Measurements from ENCODE around the gene PNMT.
A peak's percentile ranks its signal among the peaks of the same experiment; 100 is the strongest.
"Not testable (repeated sequence)": the region's sequence is repeated elsewhere in the genome, so short reads cannot be mapped to it uniquely, and the experiment has no call there.

PNMT gene

DNA sequence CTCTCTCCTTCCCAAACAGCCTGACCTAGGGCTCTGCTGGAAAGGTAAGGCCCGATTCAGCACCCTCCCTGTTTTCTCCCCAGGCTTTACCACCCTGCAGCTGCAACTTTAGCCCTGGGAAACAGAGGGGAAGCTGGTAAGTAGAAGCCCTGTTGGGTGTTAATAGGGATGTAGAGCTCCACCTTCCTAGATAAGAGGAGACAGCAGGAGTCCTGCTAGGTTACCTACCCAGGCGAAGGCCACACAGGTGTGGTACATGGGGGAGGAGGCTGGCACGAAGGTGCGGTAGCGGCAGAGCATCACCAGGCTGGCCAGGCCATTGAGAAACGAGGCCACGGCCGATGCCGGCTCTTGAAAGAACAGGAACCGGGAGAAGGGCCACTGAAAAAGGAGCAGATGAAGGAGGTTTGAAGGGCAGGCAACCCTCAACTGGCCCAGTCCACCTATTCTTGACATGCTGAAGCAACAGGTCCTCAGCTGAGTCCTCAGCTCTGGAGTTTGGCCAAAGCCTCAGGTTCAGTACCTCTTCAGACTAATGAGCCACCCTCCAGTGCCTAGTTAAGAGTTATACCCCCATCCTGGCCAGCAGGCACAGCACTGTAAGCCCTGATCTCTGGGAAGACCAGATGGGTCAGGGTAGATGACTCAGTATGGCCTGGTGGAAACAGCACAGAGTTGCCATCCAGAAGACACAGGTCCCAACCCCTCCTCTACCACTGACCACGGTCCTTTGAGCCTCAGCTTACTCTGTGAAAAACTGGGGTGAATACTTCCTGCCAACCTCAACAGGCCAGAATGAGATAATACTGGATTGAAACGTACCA, 16.3 kb downstream of the PNMT start:
- Mint-ChIP-seq H3K27me3 (no peaks in the 10 kb centered on the region), H3K27ac (no peak overlapping the region), H3K9me3 (peaks cover 0 to 12% of the 10 kb centered on the region in 2 donors), H3K4me1 (ENCODE audit: low read depth in 2 of 2) (peaks cover 39 to 41% of the 10 kb centered on the region in 2 donors), H3K4me3 (no peak overlapping the region), H3K36me3 (ENCODE audit: insufficient read depth) (peaks cover 13% of the 10 kb centered on the region)
- DNase-seq, result no peak
- no peak for ATAC-seq (replicated peaks)

DNA sequence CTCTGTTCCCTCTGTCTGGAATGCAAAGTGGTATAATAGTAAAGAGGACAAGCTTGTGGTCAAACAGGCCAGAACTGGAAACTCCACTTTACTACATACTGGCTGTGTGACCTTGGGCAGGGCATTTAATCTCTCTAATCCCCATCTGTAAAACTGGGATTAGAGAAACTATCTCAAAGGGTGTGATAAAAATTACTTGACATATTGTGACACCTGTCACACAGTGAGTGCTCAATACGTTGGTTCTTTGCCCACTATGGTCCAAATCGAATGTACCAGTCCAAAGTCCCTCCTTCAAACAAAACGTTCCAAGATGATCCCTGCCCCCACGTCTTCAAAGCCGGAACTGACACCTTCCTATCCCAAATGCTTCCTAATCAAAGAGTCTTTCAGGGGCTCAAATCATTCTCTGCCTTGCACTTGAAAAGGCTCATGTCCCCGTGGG, 18.9 kb downstream of the PNMT start:
- Mint-ChIP-seq H3K27me3 (no peaks in the 10 kb centered on the region), H3K4me1 (ENCODE audit: low read depth in 2 of 2) (peaks cover 22 to 28% of the 10 kb centered on the region in 2 donors), H3K9me3 (peaks cover 0 to 12% of the 10 kb centered on the region in 2 donors), H3K36me3 (ENCODE audit: insufficient read depth) (peaks cover 8% of the 10 kb centered on the region), H3K27ac (peak overlapping the region in 1 of 2 donors; percentile 96), H3K4me3 (peak overlapping the region; percentile 94)
- DNase-seq, result no peak
- no peak for ATAC-seq (replicated peaks)

DNA sequence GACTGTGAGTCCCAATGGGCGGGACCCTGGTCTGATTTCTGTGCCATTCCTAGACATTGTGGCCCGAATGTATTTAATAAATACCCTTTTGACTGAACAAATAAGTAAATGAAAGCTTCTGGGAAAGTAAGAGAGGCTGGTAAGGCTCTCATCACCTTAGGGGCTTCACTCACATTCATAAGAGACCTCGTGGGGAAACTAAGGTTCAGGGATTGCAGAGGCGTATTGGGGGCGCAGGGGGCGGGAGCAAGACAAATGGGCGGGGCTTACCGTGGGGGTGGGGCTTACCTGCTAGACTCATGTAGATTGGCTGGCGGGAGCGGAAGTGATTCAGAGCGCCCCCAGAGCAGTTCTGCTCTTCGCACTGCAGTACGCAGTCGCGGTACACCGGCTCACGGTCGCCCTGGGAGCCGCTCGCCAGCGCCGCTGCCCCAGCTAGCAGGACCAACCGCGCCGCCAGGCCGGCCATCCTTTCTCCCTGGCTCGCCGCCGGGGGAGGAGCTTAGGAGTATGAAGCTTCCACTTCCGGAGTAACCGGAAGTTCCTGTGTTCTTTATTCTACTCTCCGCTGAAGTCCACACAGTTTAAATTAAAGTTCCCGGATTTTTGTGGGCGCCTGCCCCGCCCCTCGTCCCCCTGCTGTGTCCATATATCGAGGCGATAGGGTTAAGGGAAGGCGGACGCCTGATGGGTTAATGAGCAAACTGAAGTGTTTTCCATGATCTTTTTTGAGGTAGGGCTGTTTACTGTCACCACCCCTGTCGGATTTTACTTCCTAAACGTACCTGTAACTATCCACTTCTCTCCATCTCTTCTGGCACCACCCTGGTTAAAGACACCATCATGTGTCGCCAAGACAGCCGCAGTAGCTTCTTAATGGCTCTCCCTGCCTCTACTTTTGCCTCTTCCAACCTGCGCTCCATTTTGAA, 19.6 kb downstream of the PNMT start, which contains the start of gene PGAP3:
Gene PGAP3, minus strand, starts transcription at position 512 of the 929 bp plus-strand sequence. Its CDS starts 43 bp downstream, at position 469.
- DNase-seq, result peak; percentile 69 to 82 (median 72)
- peak; percentile 89 for ATAC-seq (replicated peaks)
- H3K4me1 Mint-ChIP-seq (ENCODE audit: low read depth in 2 of 2), result peaks cover 22 to 25% of the 10 kb centered on the region in 2 donors
- H3K9me3 Mint-ChIP-seq, result peaks cover 0 to 12% of the 10 kb centered on the region in 2 donors
- no peaks in the 10 kb centered on the region for H3K27me3 Mint-ChIP-seq
- H3K4me3 Mint-ChIP-seq, result peak within 1 kb of the TSS; percentile 94
- H3K27ac Mint-ChIP-seq, result peak within 1 kb of the TSS; percentile 96 to 98
- H3K36me3 Mint-ChIP-seq (ENCODE audit: insufficient read depth), result peaks cover 8% of the 10 kb centered on the region

DNA sequence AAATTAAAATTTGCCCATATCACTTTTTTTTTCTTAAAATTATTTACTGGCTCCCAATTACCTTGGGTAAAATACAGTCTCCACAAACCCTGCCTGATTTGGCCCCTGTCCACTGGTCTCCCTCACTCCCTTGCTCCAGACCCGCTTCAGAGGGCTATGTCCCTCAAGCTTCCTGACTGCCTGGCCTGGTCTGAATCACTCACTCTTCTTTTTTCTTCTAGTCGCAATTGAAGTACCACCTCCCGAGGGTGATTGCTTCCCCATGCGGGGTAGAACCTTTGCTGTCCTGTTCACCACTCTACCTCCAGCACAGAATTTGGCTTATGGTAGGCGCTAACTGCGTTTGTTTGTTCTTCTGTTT, 20.2 kb downstream of the PNMT start:
- Mint-ChIP-seq H3K4me3 (peak overlapping the region; percentile 94), H3K9me3 (peaks cover 0 to 12% of the 10 kb centered on the region in 2 donors), H3K36me3 (ENCODE audit: insufficient read depth) (peaks cover 8% of the 10 kb centered on the region), H3K27me3 (no peaks in the 10 kb centered on the region), H3K27ac (peak overlapping the region; percentile 96 to 98), H3K4me1 (ENCODE audit: low read depth in 2 of 2) (peaks cover 22 to 25% of the 10 kb centered on the region in 2 donors)
- ATAC-seq (replicated peaks) (no peak), DNase-seq (no peak)

DNA sequence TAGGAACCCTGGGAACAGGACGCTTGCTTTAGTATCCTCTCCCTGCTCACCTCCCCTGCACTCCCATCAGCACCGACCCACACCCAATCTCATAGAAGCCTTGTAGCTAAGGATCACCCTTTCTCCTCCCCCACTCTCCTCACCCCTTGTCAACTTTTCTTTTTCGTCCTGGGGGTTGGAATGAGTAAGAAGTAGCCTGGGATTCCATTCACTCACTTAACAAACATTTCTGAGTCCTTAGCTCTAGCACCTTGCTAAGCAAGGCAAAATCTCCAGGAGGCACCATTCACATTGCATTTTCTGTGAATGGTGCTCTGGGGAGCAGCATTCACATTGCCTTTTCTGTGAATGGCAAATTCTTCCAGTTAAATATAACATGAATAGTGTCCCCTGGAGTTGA, 20.7 kb downstream of the PNMT start:
- Mint-ChIP-seq H3K9me3 (peaks cover 0 to 12% of the 10 kb centered on the region in 2 donors), H3K27ac (peak overlapping the region; percentile 96 to 98), H3K4me3 (peak overlapping the region; percentile 94), H3K27me3 (no peaks in the 10 kb centered on the region), H3K4me1 (ENCODE audit: low read depth in 2 of 2) (peaks cover 22 to 25% of the 10 kb centered on the region in 2 donors), H3K36me3 (ENCODE audit: insufficient read depth) (peaks cover 8% of the 10 kb centered on the region)
- ATAC-seq (replicated peaks) (no peak), DNase-seq (no peak)

DNA sequence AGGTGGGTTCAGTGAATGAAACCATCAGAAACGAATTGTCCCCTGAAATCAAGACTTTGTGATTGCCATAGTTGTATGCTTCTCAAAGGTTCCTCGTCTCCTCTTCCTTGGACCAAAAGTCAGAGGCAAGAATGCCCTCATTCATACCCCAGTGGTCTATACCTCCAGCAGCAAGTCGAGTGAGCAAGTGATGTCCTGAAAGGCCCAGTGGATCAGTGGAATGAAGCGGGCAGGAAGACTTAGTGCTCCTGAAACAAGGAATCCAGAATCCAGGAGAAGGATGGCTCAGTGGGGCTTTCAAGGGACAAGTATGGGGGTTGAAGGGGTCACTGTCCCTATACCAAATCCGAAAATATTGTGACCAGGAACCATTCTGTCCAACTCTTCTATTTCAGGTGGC, 26.3 kb downstream of the PNMT start:
- H3K27me3 Mint-ChIP-seq, result peaks cover 17 to 21% of the 10 kb centered on the region in 2 donors
- no peak for ATAC-seq (replicated peaks)
- no peaks in the 10 kb centered on the region for H3K9me3 Mint-ChIP-seq
- DNase-seq, result no peak
- no peak overlapping the region for H3K27ac Mint-ChIP-seq
- H3K4me3 Mint-ChIP-seq, result no peak overlapping the region
- H3K4me1 Mint-ChIP-seq (ENCODE audit: low read depth in 2 of 2), result peaks cover 1 to 2% of the 10 kb centered on the region in 2 donors
- peaks cover 1% of the 10 kb centered on the region for H3K36me3 Mint-ChIP-seq (ENCODE audit: insufficient read depth)

DNA sequence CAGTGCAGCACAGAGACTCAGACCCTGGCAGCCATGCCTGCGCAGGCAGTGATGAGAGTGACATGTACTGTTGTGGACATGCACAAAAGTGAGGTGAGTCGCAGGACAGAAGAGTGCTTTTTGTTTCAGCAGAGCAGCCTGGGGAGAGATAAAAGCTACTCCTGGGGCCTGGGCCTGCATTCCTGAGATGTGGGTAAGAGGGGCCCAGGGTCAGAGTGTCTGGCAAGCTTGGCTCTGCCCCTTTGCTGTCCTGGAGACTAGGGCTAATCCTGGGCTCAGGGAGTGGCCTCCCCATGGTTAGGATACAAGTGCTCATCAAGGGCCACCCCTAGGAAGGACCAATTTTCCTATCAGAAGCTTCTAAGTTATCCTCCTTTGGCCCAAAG, 26.8 kb downstream of the PNMT start:
- ATAC-seq (replicated peaks) (no peak), DNase-seq (no peak)
- peaks cover 21 to 26% of the 10 kb centered on the region in 2 donors for H3K27me3 Mint-ChIP-seq
- peaks cover 4% of the 10 kb centered on the region in 2 donors for H3K4me1 Mint-ChIP-seq (ENCODE audit: low read depth in 2 of 2)
- no peak overlapping the region for H3K4me3 Mint-ChIP-seq
- peaks cover 3% of the 10 kb centered on the region for H3K36me3 Mint-ChIP-seq (ENCODE audit: insufficient read depth)
- no peak overlapping the region for H3K27ac Mint-ChIP-seq
- H3K9me3 Mint-ChIP-seq, result no peaks in the 10 kb centered on the region

DNA sequence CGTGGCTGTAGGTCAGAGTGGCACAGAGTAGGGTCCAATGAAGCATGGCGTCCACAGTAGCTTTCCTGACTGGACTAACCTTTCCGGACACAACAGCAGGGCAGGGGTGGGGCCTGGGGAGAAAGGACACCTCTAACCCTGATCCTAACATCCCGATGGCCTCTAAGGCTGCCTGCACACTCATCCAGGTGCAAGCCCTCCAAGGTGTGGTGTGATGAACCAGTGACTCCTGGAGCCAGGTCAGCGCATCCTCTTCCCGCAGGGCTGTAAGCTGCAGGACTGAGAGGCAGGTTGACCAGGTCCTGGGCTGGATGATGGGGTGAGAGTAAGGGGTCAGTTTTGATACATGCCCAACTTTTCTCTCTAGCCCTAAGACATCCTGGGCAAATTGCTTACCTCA, 28.5 kb downstream of the PNMT start:
- ATAC-seq (replicated peaks), result no peak
- H3K36me3 Mint-ChIP-seq (ENCODE audit: insufficient read depth), result peaks cover 3% of the 10 kb centered on the region
- peaks cover 4% of the 10 kb centered on the region in 2 donors for H3K4me1 Mint-ChIP-seq (ENCODE audit: low read depth in 2 of 2)
- H3K27me3 Mint-ChIP-seq, result peaks cover 34 to 42% of the 10 kb centered on the region in 2 donors
- no peak overlapping the region for H3K4me3 Mint-ChIP-seq
- H3K27ac Mint-ChIP-seq, result no peak overlapping the region
- DNase-seq, result no peak
- H3K9me3 Mint-ChIP-seq, result no peaks in the 10 kb centered on the region

DNA sequence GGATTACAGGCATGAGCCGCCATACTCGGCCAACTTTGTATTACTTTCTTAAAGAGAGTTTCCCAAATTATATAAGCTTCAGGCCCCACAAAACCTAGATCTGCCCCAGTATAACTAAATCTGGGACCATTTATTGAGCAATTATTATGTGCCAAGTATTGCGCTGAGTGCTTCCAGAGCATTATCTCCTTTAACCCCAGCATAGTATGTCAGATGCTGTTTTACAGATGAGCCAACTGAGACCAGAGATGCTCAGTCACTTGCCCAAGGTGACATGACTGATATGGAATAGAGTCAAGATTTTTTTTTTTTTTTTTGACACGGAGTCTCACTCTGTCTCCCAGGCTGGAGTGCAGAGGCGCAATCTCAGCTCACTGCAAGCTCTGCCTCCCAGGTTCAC, 29.7 kb downstream of the PNMT start:
- Mint-ChIP-seq H3K27me3 (peaks cover 35 to 47% of the 10 kb centered on the region in 2 donors), H3K36me3 (ENCODE audit: insufficient read depth) (peaks cover 3% of the 10 kb centered on the region), H3K4me3 (no peak overlapping the region), H3K4me1 (ENCODE audit: low read depth in 2 of 2) (peaks cover 4% of the 10 kb centered on the region in 2 donors), H3K9me3 (no peaks in the 10 kb centered on the region), H3K27ac (no peak overlapping the region)
- DNase-seq (no peak), ATAC-seq (replicated peaks) (no peak)

DNA sequence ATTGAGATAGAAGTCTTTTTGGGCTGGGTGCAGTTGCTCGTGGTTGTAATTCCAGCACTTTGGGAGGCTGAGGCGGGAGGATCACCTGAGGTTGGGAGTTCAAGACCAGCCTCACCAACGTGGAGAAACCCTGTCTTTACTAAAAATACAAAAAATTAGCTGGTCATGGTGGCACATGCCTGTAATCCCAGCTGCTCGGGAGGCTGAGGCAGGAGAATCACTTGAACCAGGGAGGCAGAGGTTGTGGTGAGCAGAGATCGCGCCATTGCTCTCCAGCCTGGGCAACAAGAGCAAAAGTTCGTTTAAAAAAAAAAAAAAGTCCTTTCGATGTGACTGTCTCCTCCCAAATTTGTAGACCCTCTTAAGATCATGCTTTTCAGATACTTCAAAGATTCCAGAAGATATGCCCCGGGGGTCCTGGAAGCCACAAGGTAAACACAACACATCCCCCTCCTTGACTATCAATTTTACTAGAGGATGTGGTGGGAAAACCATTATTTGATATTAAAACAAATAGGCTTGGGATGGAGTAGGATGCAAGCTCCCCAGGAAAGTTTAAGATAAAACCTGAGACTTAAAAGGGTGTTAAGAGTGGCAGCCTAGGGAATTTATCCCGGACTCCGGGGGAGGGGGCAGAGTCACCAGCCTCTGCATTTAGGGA, 31.0 kb downstream of the PNMT start:
- H3K36me3 Mint-ChIP-seq (ENCODE audit: insufficient read depth); H3K27ac Mint-ChIP-seq; H3K9me3 Mint-ChIP-seq; H3K4me1 Mint-ChIP-seq (ENCODE audit: low read depth in 2 of 2); ATAC-seq (replicated peaks); DNase-seq: not testable (repeated sequence)
- Mint-ChIP-seq H3K4me3 (peak overlapping the region in 1 of 2 donors; percentile 63), H3K27me3 (peaks cover 35 to 47% of the 10 kb centered on the region in 2 donors)

DNA sequence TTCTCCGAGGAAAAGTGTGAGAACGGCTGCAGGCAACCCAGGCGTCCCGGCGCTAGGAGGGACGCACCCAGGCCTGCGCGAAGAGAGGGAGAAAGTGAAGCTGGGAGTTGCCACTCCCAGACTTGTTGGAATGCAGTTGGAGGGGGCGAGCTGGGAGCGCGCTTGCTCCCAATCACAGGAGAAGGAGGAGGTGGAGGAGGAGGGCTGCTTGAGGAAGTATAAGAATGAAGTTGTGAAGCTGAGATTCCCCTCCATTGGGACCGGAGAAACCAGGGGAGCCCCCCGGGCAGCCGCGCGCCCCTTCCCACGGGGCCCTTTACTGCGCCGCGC, 31.5 kb downstream of the PNMT start, which contains the start of gene ERBB2:
Gene ERBB2, plus strand, starts transcription at position 247 of the 330 bp plus-strand sequence. CDS start 175 bp downstream, outside the sequence.
- Mint-ChIP-seq H3K4me3 (peak within 1 kb of the TSS in 1 of 2 donors; percentile 63), H3K27ac (no peak within 1 kb of the TSS), H3K36me3 (ENCODE audit: insufficient read depth) (peaks cover 3% of the 10 kb centered on the region), H3K4me1 (ENCODE audit: low read depth in 2 of 2) (peaks cover 4 to 5% of the 10 kb centered on the region in 2 donors), H3K9me3 (no peaks in the 10 kb centered on the region), H3K27me3 (peaks cover 35 to 47% of the 10 kb centered on the region in 2 donors)
- no peak for DNase-seq
- no peak for ATAC-seq (replicated peaks)

DNA sequence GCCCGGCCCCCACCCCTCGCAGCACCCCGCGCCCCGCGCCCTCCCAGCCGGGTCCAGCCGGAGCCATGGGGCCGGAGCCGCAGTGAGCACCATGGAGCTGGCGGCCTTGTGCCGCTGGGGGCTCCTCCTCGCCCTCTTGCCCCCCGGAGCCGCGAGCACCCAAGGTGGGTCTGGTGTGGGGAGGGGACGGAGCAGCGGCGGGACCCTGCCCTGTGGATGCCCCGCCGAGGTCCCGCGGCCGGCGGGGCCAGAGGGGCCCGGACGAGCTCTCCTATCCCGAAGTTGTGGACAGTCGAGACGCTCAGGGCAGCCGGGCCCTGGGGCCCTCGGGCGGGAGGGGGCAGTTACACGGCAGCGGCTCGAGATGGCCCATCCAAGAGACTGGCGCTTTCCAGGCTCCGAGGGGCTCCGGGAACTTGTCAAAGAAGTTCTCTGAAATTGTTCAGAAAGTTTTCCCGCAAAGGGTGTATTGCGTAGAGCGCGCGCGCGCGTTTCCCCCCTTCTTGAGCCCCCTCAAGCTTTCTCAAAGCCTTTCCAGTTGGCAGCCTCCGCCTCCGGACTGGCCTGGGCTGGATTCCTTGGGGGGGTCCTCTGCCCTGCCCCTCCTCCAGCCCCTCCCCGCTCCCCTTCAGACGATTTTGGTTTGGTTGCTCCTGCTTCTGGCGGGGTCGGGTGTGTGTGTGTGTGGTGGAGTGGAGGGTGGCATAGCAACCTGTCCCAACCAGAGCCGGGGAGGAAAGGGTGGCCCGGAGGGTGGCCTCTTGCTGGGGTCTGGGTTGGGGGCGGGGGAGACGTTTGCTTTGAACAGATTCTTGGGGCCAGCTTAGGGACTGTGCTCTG, 32.1 kb downstream of the PNMT start:
- DNase-seq (no peak), ATAC-seq (replicated peaks) (no peak)

More for the DNA sequence above, 32.1 kb downstream of the PNMT start:
- no peak overlapping the region for H3K4me3 Mint-ChIP-seq
- H3K9me3 Mint-ChIP-seq, result no peaks in the 10 kb centered on the region
- H3K4me1 Mint-ChIP-seq (ENCODE audit: low read depth in 2 of 2), result peaks cover 4 to 5% of the 10 kb centered on the region in 2 donors
- H3K27me3 Mint-ChIP-seq, result peaks cover 35 to 47% of the 10 kb centered on the region in 2 donors
- H3K27ac Mint-ChIP-seq, result no peak overlapping the region
- peaks cover 3% of the 10 kb centered on the region for H3K36me3 Mint-ChIP-seq (ENCODE audit: insufficient read depth)
